ENCODE data around the gene CCN5. TPM values are rescaled to one million over a fixed set of nuclear protein-coding genes. Genes with fewer than 3 reads are reported as not detected.

Gene CCN5
- total and polyA plus RNA-seq, 2 of the 8 experiments (the other 6 are each of a cell fraction or from before 2014, with no cell fraction given) = not detected

DNA sequence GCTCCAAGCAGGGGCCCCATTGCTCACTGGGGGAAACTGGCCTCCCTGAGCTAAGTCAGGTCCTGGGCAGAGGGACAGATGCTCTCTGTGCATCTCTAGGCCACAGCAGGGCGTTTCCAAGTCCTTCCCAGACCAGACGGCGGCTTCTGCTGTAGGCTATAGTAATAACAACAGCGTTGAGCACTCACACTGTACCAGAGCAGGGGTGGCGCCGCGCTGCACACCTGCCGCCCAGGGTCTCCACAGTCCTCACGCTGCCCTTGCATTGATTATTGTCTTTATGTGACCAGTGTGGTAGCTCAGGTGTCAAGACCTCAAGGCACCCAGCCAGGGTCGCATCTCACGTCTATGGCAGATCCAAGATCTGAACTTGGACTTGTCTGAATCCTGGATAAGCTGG lies 14.9 kb upstream of the CCN5 start (continued):
- TF ChIP-seq CHD1 (IDR thresholded peaks at IDR 0.05; ENCODE audit: low read depth, low read length) (no peak), TAF1 (IDR thresholded peaks at IDR 0.05; ENCODE audit: low read depth, low read length) (no peak), GABPA (IDR thresholded peaks at IDR 0.05; ENCODE audit: borderline replicate concordance, insufficient read depth, low read length) (no peak), SRF (IDR thresholded peaks at IDR 0.05; ENCODE audit: low read depth, low read length) (no peak), BRCA1 (IDR thresholded peaks at IDR 0.05; ENCODE audit: low read depth, low read length) (no peak), CBX5 (IDR thresholded peaks at IDR 0.05; ENCODE audit: low read depth, low read length) (no peak), GTF2F1 (IDR thresholded peaks at IDR 0.05; ENCODE audit: borderline replicate concordance, low read depth, low read length) (no peak)

All from H1 (cell line).